Measurements from ENCODE around the gene CIB4.

CIB4 gene

GRCh38 chr2:26675651-26676255 is 34.6 kb upstream of the CIB4 start:
- Histone ChIP-seq H3K4me1 (ENCODE audit: control insufficient read depth, insufficient read depth, low read length) (no peaks in the 10 kb centered on the region), H3K9me3 (ENCODE audit: control insufficient read depth, insufficient read depth, low read length) (no peaks in the 10 kb centered on the region), H3K27me3 (ENCODE audit: control insufficient read depth, insufficient read depth, low read length) (no peaks in the 10 kb centered on the region), H3K9ac (ENCODE audit: low read depth, low read length) (no peak overlapping the region), H3K27ac (ENCODE audit: low read depth, low read length) (no peak overlapping the region), H3K36me3 (ENCODE audit: control insufficient read depth, insufficient read depth, low read length) (no peaks in the 10 kb centered on the region), H3K4me3 (ENCODE audit: low read depth, low read length) (no peak overlapping the region)

- Histone ChIP-seq H3K4me1 (ENCODE audit: control insufficient read depth, insufficient read depth, low read length) (no peaks in the 10 kb centered on the region), H3K27ac (ENCODE audit: low read depth, low read length) (no peak overlapping the region), H3K9ac (ENCODE audit: low read depth, low read length) (no peak overlapping the region), H3K9me3 (ENCODE audit: control insufficient read depth, insufficient read depth, low read length) (no peaks in the 10 kb centered on the region), H3K27me3 (ENCODE audit: control insufficient read depth, insufficient read depth, low read length) (no peaks in the 10 kb centered on the region), H3K36me3 (ENCODE audit: control insufficient read depth, insufficient read depth, low read length) (no peaks in the 10 kb centered on the region), H3K4me3 (ENCODE audit: low read depth, low read length) (no peak overlapping the region)
Observed at GRCh38 chr2:26674771-26675170, 33.6 kb upstream of the CIB4 start.

GRCh38 chr2:26674002-26674751 is 33.0 kb upstream of the CIB4 start:
- no peaks in the 10 kb centered on the region for H3K27me3 ChIP-seq (ENCODE audit: control insufficient read depth, insufficient read depth, low read length)
- H3K36me3 ChIP-seq (ENCODE audit: control insufficient read depth, insufficient read depth, low read length), result no peaks in the 10 kb centered on the region
- no peaks in the 10 kb centered on the region for H3K4me1 ChIP-seq (ENCODE audit: control insufficient read depth, insufficient read depth, low read length)
- no peak overlapping the region for H3K4me3 ChIP-seq (ENCODE audit: low read depth, low read length)
- no peak overlapping the region for H3K27ac ChIP-seq (ENCODE audit: low read depth, low read length)
- H3K9me3 ChIP-seq (ENCODE audit: control insufficient read depth, insufficient read depth, low read length), result no peaks in the 10 kb centered on the region
- H3K9ac ChIP-seq (ENCODE audit: low read depth, low read length), result no peak overlapping the region

DNA sequence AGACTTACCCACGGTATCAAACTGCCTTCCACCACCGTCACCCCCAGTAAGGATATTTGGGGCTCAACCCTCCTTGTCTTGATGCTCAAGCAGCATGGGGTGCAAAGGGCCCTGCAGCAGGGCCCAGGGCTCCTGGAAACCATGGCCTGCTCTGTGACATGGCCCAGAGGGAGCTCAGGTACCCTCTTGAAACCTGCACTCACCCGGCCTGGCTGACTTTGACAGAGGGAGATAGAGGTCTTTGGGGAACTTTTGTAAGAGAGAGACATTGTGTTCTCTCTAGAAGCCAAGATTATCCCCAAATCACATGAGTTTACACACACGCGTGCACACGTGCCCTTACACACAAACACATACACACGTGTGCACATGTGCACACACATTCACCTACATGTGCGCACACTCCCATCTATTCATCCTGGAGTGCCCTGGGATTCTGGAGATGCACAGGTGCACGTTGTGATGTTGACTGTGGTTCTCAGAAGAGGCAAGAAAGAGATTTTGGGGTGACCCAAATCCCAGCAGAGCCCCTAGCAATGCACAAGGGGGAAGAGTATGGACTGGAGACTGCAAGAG is 31.7 kb upstream of the CIB4 start:
- no peaks in the 10 kb centered on the region for H3K9me3 ChIP-seq (ENCODE audit: control insufficient read depth, insufficient read depth, low read length)
- no peak overlapping the region for H3K9ac ChIP-seq (ENCODE audit: low read depth, low read length)
- H3K36me3 ChIP-seq (ENCODE audit: control insufficient read depth, insufficient read depth, low read length), result no peaks in the 10 kb centered on the region
- no peaks in the 10 kb centered on the region for H3K4me1 ChIP-seq (ENCODE audit: control insufficient read depth, insufficient read depth, low read length)
- no peaks in the 10 kb centered on the region for H3K27me3 ChIP-seq (ENCODE audit: control insufficient read depth, insufficient read depth, low read length)
- no peak overlapping the region for H3K4me3 ChIP-seq (ENCODE audit: low read depth, low read length)
- H3K27ac ChIP-seq (ENCODE audit: low read depth, low read length), result no peak overlapping the region

- Histone ChIP-seq H3K9me3 (ENCODE audit: control insufficient read depth, insufficient read depth, low read length) (no peaks in the 10 kb centered on the region), H3K36me3 (ENCODE audit: control insufficient read depth, insufficient read depth, low read length) (no peaks in the 10 kb centered on the region), H3K9ac (ENCODE audit: low read depth, low read length) (no peak overlapping the region), H3K27ac (ENCODE audit: low read depth, low read length) (no peak overlapping the region), H3K4me3 (ENCODE audit: low read depth, low read length) (no peak overlapping the region), H3K27me3 (ENCODE audit: control insufficient read depth, insufficient read depth, low read length) (no peaks in the 10 kb centered on the region), H3K4me1 (ENCODE audit: control insufficient read depth, insufficient read depth, low read length) (no peaks in the 10 kb centered on the region)
Observed at GRCh38 chr2:26672112-26672817, 31.1 kb upstream of the CIB4 start.

DNA sequence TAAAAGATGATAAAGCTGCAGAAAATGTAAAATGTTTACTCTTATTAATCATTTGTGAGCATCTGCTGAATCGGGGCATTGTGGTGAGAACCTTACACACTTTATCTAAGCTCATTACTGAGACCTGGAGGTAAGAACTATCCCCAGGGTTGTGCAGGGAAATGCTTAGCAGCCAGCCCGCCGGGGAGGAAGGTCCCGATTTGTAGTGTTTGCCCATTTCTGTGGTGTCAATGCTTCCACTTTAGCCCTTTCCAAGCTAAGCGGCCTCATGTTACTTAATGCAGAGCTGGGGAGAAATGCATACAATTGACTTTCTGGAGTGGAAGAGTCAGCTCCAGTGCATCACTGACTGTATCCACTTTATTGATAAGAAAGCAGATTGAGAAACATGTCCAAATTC is 30.5 kb upstream of the CIB4 start:
- H3K9ac ChIP-seq (ENCODE audit: low read depth, low read length), result no peak overlapping the region
- no peak overlapping the region for H3K4me3 ChIP-seq (ENCODE audit: low read depth, low read length)
- H3K4me1 ChIP-seq (ENCODE audit: control insufficient read depth, insufficient read depth, low read length), result no peaks in the 10 kb centered on the region
- no peaks in the 10 kb centered on the region for H3K9me3 ChIP-seq (ENCODE audit: control insufficient read depth, insufficient read depth, low read length)
- H3K27me3 ChIP-seq (ENCODE audit: control insufficient read depth, insufficient read depth, low read length), result no peaks in the 10 kb centered on the region
- H3K36me3 ChIP-seq (ENCODE audit: control insufficient read depth, insufficient read depth, low read length), result no peaks in the 10 kb centered on the region
- no peak overlapping the region for H3K27ac ChIP-seq (ENCODE audit: low read depth, low read length)

GRCh38 chr2:26670931-26671460 is 29.8 kb upstream of the CIB4 start:
- no peaks in the 10 kb centered on the region for H3K27me3 ChIP-seq (ENCODE audit: control insufficient read depth, insufficient read depth, low read length)
- no peaks in the 10 kb centered on the region for H3K36me3 ChIP-seq (ENCODE audit: control insufficient read depth, insufficient read depth, low read length)
- H3K27ac ChIP-seq (ENCODE audit: low read depth, low read length), result no peak overlapping the region

DNA sequence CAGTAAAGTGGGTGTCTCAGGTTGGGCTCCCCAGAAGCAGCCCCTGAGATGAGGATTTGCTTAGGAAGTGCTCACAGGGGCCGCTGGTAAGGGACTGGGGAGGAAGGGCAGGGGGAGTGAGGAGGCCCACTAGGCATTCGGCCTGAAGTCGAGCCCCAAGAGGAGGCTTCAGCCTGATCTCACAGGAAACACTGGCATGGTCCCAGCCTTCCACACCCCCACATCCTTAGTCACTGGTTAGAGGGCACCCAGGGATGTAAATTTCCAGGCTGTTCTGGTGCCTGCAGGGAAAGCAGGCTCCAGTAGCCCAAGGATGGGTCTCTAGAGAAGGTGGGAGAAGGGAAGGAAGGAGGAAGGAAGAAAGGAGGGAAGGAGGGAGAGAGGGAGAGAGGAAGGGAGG is 29.0 kb upstream of the CIB4 start:
- Histone ChIP-seq H3K36me3 (ENCODE audit: control insufficient read depth, insufficient read depth, low read length) (no peaks in the 10 kb centered on the region), H3K9ac (ENCODE audit: low read depth, low read length) (no peak overlapping the region), H3K9me3 (ENCODE audit: control insufficient read depth, insufficient read depth, low read length) (0 out of 2 replicates have a peak, but pooled peaks cover 5% of the 10 kb centered on the region), H3K27me3 (ENCODE audit: control insufficient read depth, insufficient read depth, low read length) (no peaks in the 10 kb centered on the region), H3K27ac (ENCODE audit: low read depth, low read length) (no peak overlapping the region), H3K4me1 (ENCODE audit: control insufficient read depth, insufficient read depth, low read length) (no peaks in the 10 kb centered on the region), H3K4me3 (ENCODE audit: low read depth, low read length) (no peak overlapping the region)

More at GRCh38 chr2:26670931-26671460, 29.8 kb upstream of the CIB4 start:
- Histone ChIP-seq H3K4me1 (ENCODE audit: control insufficient read depth, insufficient read depth, low read length) (no peaks in the 10 kb centered on the region), H3K9ac (ENCODE audit: low read depth, low read length) (no peak overlapping the region), H3K4me3 (ENCODE audit: low read depth, low read length) (no peak overlapping the region), H3K9me3 (ENCODE audit: control insufficient read depth, insufficient read depth, low read length) (no peaks in the 10 kb centered on the region)

GRCh38 chr2:26668856-26669750 is 27.9 kb upstream of the CIB4 start:
- 0 out of 2 replicates have a peak, but pooled peaks cover 5% of the 10 kb centered on the region for H3K9me3 ChIP-seq (ENCODE audit: control insufficient read depth, insufficient read depth, low read length)
- H3K4me3 ChIP-seq (ENCODE audit: low read depth, low read length), result no peak overlapping the region
- no peak overlapping the region for H3K27ac ChIP-seq (ENCODE audit: low read depth, low read length)
- H3K4me1 ChIP-seq (ENCODE audit: control insufficient read depth, insufficient read depth, low read length), result no peaks in the 10 kb centered on the region
- no peaks in the 10 kb centered on the region for H3K27me3 ChIP-seq (ENCODE audit: control insufficient read depth, insufficient read depth, low read length)
- no peaks in the 10 kb centered on the region for H3K36me3 ChIP-seq (ENCODE audit: control insufficient read depth, insufficient read depth, low read length)
- H3K9ac ChIP-seq (ENCODE audit: low read depth, low read length), result no peak overlapping the region

DNA sequence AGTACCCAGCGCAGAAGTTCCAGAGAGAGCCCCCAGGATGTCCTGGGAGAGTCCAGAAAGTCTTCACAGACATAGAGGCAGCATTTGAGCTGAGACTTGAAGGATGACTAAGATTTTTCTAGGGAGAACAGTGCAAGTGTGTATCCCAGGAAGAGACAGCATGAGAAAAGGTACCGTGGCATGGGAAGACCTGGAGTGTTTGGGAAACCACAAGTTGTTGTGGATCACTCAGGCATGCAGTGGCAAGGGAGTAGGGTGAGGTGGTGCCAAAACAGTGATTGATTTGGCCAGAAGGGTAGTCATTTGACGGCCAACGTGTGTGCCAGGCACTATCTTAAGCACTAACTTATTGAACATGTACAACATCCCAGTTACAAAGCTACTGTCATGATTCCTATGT is 26.9 kb upstream of the CIB4 start:
- Histone ChIP-seq H3K4me1 (ENCODE audit: control insufficient read depth, insufficient read depth, low read length) (no peaks in the 10 kb centered on the region), H3K9ac (ENCODE audit: low read depth, low read length) (no peak overlapping the region), H3K4me3 (ENCODE audit: low read depth, low read length) (no peak overlapping the region), H3K27me3 (ENCODE audit: control insufficient read depth, insufficient read depth, low read length) (no peaks in the 10 kb centered on the region), H3K9me3 (ENCODE audit: control insufficient read depth, insufficient read depth, low read length) (0 out of 2 replicates have a peak, but pooled peaks cover 5% of the 10 kb centered on the region), H3K27ac (ENCODE audit: low read depth, low read length) (no peak overlapping the region), H3K36me3 (ENCODE audit: control insufficient read depth, insufficient read depth, low read length) (no peaks in the 10 kb centered on the region)
